Measurements from ENCODE around the gene PRDX6.

GRCh38 chr1:173496757-173497320, 19.7 kb downstream of the PRDX6 start:
- TF ChIP-seq CTCF (IDR thresholded peaks at IDR 0.05) = no peak
- TF ChIP-seq HOXA7 (CRISPR knock-in tag; IDR thresholded peaks at IDR 0.05) = no peak
- no peak for TF ChIP-seq POLR2A (IDR thresholded peaks at IDR 0.05; ENCODE audit: low read length)
- TF ChIP-seq MYC (IDR thresholded peaks at IDR 0.05; ENCODE audit: borderline replicate concordance, low read length) = no peak
- TF ChIP-seq RAD21 (conservative IDR thresholded peaks at IDR 0.05 in 1 of 2, IDR thresholded peaks at IDR 0.05 in 1 of 2) = no peak
- TF ChIP-seq PHF8 (IDR thresholded peaks at IDR 0.05; ENCODE audit: borderline replicate concordance, low read depth) = no peak
- no peak for TF ChIP-seq CBX2 (IDR thresholded peaks at IDR 0.05; ENCODE audit: borderline replicate concordance, low read depth)
- TF ChIP-seq EHMT2 (IDR thresholded peaks at IDR 0.05; ENCODE audit: low read depth) = no peak
- TF ChIP-seq POLR2AphosphoS2 (conservative IDR thresholded peaks at IDR 0.05; ENCODE audit: low read length) = no peak
- TF ChIP-seq EP300 (IDR thresholded peaks at IDR 0.05) = no peak
- TF ChIP-seq MAX (IDR thresholded peaks at IDR 0.05) = no peak
- TF ChIP-seq MAZ (IDR thresholded peaks at IDR 0.05; ENCODE audit: borderline replicate concordance, low read depth, low read length) = no peak
